Astrocyte (in vitro differentiated cells and primary cell): ENCODE measurements around the gene NARS2. TPM values are rescaled to one million over a fixed set of nuclear protein-coding genes. Genes with fewer than 3 reads are reported as not detected.
"Not testable (repeated sequence)": the region's sequence is repeated elsewhere in the genome, so short reads cannot be mapped to it uniquely, and the experiment has no call there.

Experiments
- DNase-seq: peaks from one replicate; pipeline ENCODE4 v3.0.0-alpha.2; 2010; ENCODE audit warnings: low read depth
- FAIRE-seq: peaks from 2 replicates; lab custom pipeline; 2011; peaks lifted over from hg19 to GRCh38; lab: Jason Lieb, UNC
- H2AFZ ChIP-seq: 2 replicates; pipeline ENCODE4 v1.6.0; 2012; ENCODE audit warnings: low read depth, low read length, inconsistent platforms
- H3K27ac ChIP-seq: 2 replicates; pipeline ENCODE4 v1.5.1; 2011; ENCODE audit warnings: low read depth, low read length, inconsistent platforms
- H3K27me3 ChIP-seq: 2 replicates; pipeline ENCODE4 v1.6.0; 2011; ENCODE audit warnings: low read length, inconsistent platforms; ENCODE audit not compliant: insufficient read depth
- H3K36me3 ChIP-seq: 2 replicates; pipeline ENCODE4 v1.5.1; 2011; ENCODE audit warnings: low read length, inconsistent platforms; ENCODE audit not compliant: insufficient read depth
- H3K4me1 ChIP-seq: 2 replicates; pipeline ENCODE4 v1.5.1; 2011; ENCODE audit warnings: low read length, inconsistent platforms; ENCODE audit not compliant: insufficient read depth
- H3K4me2 ChIP-seq: 2 replicates; pipeline ENCODE4 v1.6.0; 2012; ENCODE audit warnings: low read length, inconsistent platforms
- H3K4me3 ChIP-seq: 2 replicates; pipeline ENCODE4 v1.5.1; 2011; ENCODE audit warnings: low read depth, mild to moderate bottlenecking, low read length, inconsistent platforms; ENCODE audit not compliant: insufficient read depth
- H3K79me2 ChIP-seq: 2 replicates; pipeline ENCODE4 v1.6.0; 2012; ENCODE audit warnings: mild to moderate bottlenecking, low read length, inconsistent platforms; ENCODE audit not compliant: insufficient read depth
- H3K9ac ChIP-seq: 2 replicates; pipeline ENCODE4 v1.6.0; 2012; ENCODE audit warnings: mild to moderate bottlenecking, low read length, inconsistent platforms
- H3K9me3 ChIP-seq: 2 replicates; pipeline ENCODE4 v1.5.1; 2012; ENCODE audit warnings: low read depth, mild to moderate bottlenecking, low read length, inconsistent platforms; ENCODE audit not compliant: insufficient read depth
- H4K20me1 ChIP-seq: 2 replicates; pipeline ENCODE4 v1.6.0; 2012; ENCODE audit warnings: low read length, inconsistent platforms; ENCODE audit not compliant: insufficient read depth
- H3K27ac Mint-ChIP-seq: one replicate; pipeline ENCODE4 v1.8.0; 2021; ENCODE audit warnings: mild to moderate bottlenecking, mixed read lengths; ENCODE audit not compliant: unreplicated experiment
- H3K27me3 Mint-ChIP-seq: one replicate; pipeline ENCODE4 v1.8.0; 2021; ENCODE audit warnings: low read depth, mixed read lengths; ENCODE audit not compliant: unreplicated experiment
- H3K36me3 Mint-ChIP-seq: one replicate; pipeline ENCODE4 v1.8.0; 2021; ENCODE audit warnings: low read depth, mixed read lengths; ENCODE audit not compliant: unreplicated experiment
- H3K4me1 Mint-ChIP-seq: one replicate; pipeline ENCODE4 v1.8.0; 2021; ENCODE audit warnings: low read depth, mixed read lengths; ENCODE audit not compliant: unreplicated experiment
- H3K4me3 Mint-ChIP-seq: one replicate; pipeline ENCODE4 v1.8.0; 2021; ENCODE audit warnings: mild to moderate bottlenecking, moderate library complexity, mixed read lengths; ENCODE audit not compliant: unreplicated experiment
- H3K9me3 Mint-ChIP-seq: one replicate; pipeline ENCODE4 v1.8.0; 2021; ENCODE audit warnings: mild to moderate bottlenecking, mixed read lengths; ENCODE audit not compliant: unreplicated experiment
- EZH2 ChIP-seq: IDR thresholded peaks from 2 replicates; pipeline ENCODE4 v1.6.1; 2012; ENCODE audit warnings: mild to moderate bottlenecking, low read length, inconsistent platforms; ENCODE audit not compliant: insufficient read depth
- total RNA-seq: library from RNA; stranded (reverse); gene quantifications from 2 replicates; pipeline ENCODE4 v1.2.1, GENCODE V29; 2021
- TF ChIP-seq, protein P1 (sequence below): IDR thresholded peaks from 2 replicates; pipeline ENCODE4 v1.5.1; 2011; ENCODE audit warnings: low read depth, mild to moderate bottlenecking, inconsistent platforms, low read length, moderate library complexity; ENCODE audit not compliant: insufficient read depth

The NARS2 gene
- total RNA-seq, 1 donor from 2014 or later = 10.1 TPM

DNA sequence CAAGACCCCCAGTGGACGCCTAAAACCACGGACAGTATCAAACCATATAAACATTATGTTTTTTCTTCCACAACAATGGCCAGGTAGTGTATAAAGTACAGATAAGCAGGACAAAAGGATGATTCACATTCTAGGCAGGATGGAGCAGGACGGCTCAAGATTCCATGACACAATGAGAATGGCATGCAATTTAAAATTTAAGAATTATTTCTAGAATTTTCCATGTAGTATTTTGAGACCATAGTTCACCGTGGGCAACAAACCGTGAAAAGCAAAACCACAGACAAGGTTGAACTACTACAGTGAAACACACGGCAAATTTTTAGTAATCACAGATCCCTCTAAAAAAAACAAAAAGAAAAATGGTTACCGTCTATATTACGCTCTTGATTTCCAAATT lies 7.5 kb downstream of the NARS2 start:
- Mint-ChIP-seq H3K27me3 (no peaks in the 10 kb centered on the region), H3K27ac (peak overlapping the region; percentile 71), H3K9me3 (no peaks in the 10 kb centered on the region), H3K36me3 (no peaks in the 10 kb centered on the region), H3K4me3 (no peak overlapping the region), H3K4me1 (peaks cover 12% of the 10 kb centered on the region)
- no peaks in the 10 kb centered on the region for H3K27me3 ChIP-seq
- no peaks in the 10 kb centered on the region for H3K9me3 ChIP-seq
- H3K36me3 ChIP-seq = peaks cover 15% of the 10 kb centered on the region
- H3K4me3 ChIP-seq = no peak overlapping the region
- no peak for FAIRE-seq
- peak overlapping the region; percentile 33 for H3K27ac ChIP-seq
- peaks cover 19% of the 10 kb centered on the region for H3K4me1 ChIP-seq
- DNase-seq = peak; percentile 80
- no peak overlapping the region for H3K9ac ChIP-seq
- TF ChIP-seq, protein P1, sequence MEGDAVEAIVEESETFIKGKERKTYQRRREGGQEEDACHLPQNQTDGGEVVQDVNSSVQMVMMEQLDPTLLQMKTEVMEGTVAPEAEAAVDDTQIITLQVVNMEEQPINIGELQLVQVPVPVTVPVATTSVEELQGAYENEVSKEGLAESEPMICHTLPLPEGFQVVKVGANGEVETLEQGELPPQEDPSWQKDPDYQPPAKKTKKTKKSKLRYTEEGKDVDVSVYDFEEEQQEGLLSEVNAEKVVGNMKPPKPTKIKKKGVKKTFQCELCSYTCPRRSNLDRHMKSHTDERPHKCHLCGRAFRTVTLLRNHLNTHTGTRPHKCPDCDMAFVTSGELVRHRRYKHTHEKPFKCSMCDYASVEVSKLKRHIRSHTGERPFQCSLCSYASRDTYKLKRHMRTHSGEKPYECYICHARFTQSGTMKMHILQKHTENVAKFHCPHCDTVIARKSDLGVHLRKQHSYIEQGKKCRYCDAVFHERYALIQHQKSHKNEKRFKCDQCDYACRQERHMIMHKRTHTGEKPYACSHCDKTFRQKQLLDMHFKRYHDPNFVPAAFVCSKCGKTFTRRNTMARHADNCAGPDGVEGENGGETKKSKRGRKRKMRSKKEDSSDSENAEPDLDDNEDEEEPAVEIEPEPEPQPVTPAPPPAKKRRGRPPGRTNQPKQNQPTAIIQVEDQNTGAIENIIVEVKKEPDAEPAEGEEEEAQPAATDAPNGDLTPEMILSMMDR = no peak
- no peak for TF ChIP-seq EZH2
- H4K20me1 ChIP-seq = no peaks in the 10 kb centered on the region
- H3K79me2 ChIP-seq = peaks cover 2% of the 10 kb centered on the region
- peak overlapping the region; percentile 43 for H3K4me2 ChIP-seq
- no peak overlapping the region for H2AFZ ChIP-seq

DNA sequence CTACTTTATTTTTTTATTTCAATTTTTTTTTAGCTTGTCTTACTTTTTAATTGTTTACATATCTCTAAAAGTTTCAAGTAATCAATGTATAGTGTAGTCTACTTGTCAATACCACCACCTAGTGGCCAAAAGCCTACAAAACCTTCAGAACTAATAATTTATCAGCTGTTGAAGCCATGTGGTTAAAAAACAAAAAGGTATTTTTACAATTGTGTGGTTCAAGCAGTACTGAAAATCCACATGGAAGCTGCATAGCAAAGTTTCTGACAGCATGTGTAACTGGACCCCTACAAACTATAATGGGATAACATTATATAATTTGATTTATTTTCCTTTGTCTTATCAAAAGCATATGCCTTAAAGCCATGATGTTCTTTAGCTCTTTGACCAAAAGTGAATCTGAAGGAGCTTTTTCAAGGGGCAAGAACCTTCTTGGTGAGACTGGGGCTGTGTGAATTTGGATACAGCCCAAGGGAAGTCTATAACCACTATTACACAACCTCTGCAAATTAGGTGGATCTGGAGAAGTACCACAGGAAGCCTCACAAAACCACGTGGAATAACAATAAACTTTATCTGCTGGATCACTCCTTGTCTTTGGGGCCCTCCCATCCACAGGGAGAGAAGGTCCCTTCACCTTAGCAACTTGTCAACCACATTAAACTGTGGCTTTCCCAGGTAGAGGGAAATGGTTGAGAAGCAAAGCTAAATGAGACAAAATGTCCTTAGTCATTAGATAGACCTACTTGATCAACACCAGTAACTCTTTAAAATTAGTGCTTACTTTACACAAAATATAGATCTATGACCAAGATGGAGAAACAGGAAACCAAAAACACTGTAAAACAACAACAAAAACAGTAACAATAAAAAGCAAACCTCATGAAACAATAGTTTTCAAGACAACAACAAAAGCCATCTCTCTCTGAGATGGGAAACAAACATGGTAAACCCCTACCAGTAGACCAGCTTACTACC lies 9.9 kb downstream of the NARS2 start:
- no peaks in the 10 kb centered on the region for H4K20me1 ChIP-seq
- H3K9me3 Mint-ChIP-seq = no peaks in the 10 kb centered on the region
- peaks cover 19% of the 10 kb centered on the region for H3K4me1 Mint-ChIP-seq
- H3K27ac Mint-ChIP-seq = no peak overlapping the region
- no peaks in the 10 kb centered on the region for H3K9me3 ChIP-seq
- no peak overlapping the region for H2AFZ ChIP-seq
- H3K36me3 Mint-ChIP-seq = no peaks in the 10 kb centered on the region
- peak; percentile 40 for DNase-seq
- peaks cover 15% of the 10 kb centered on the region for H3K79me2 ChIP-seq
- no peak overlapping the region for H3K9ac ChIP-seq
- peaks cover 37% of the 10 kb centered on the region for H3K4me1 ChIP-seq
- H3K27me3 ChIP-seq = no peaks in the 10 kb centered on the region
- H3K4me2 ChIP-seq = no peak overlapping the region
- no peak overlapping the region for H3K4me3 Mint-ChIP-seq
- peaks cover 11% of the 10 kb centered on the region for H3K36me3 ChIP-seq
- peak; percentile 58 for FAIRE-seq
- H3K27ac ChIP-seq = no peak overlapping the region
- no peak overlapping the region for H3K4me3 ChIP-seq
- TF ChIP-seq, protein P1 = peak; percentile 84
- no peak for TF ChIP-seq EZH2
- no peaks in the 10 kb centered on the region for H3K27me3 Mint-ChIP-seq

DNA sequence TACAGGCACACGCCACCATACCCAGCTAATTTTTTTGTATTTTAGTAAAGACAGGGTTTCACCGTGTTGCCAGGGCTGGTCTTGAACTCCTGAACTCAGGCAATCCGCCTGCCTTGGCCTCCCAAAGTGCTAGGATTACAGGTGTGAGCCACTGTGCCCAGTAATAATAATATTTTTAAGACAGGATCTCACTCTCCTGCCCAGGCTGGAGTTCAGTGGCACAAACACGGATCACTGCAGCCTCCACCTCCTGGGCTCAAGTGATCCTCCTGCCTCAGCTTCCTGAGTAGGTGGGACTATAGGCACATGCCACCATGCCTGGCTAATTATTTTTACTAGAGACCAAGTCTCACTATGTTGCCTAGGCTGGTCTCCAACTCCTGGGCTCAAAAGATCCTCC lies 10.6 kb downstream of the NARS2 start:
- H3K27me3 ChIP-seq, FAIRE-seq, H3K27ac Mint-ChIP-seq, H3K9me3 ChIP-seq, H3K4me3 ChIP-seq, H3K4me2 ChIP-seq, H3K4me3 Mint-ChIP-seq, H3K27me3 Mint-ChIP-seq, H4K20me1 ChIP-seq, DNase-seq, H3K9me3 Mint-ChIP-seq, H2AFZ ChIP-seq, H3K27ac ChIP-seq, H3K36me3 Mint-ChIP-seq, H3K9ac ChIP-seq: not testable (repeated sequence)
- peaks cover 37% of the 10 kb centered on the region for H3K4me1 ChIP-seq
- peaks cover 18% of the 10 kb centered on the region for H3K79me2 ChIP-seq
- peaks cover 11% of the 10 kb centered on the region for H3K36me3 ChIP-seq
- peaks cover 19% of the 10 kb centered on the region for H3K4me1 Mint-ChIP-seq

DNA sequence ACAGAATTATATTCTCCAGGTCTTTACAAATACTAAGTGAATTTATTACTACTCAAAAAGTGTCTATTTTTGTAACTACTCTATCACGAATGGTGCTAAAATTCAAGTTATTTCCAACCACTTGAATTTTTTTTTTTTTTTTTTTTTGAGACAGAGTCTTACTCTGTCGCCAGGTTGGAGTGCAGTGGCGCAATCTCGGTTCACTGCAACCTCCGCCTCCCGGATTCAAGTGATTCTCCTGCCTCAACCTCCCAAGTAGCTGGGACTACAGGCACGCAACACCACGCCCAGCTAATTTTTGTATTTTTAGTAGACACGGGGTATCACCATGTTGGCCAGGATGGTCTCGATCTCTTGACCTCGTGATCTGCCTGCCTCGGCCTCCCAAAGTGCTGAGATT lies 11.6 kb downstream of the NARS2 start:
- H3K27me3 Mint-ChIP-seq, H3K9me3 Mint-ChIP-seq, H3K27me3 ChIP-seq, H4K20me1 ChIP-seq, DNase-seq, H3K4me3 Mint-ChIP-seq, H3K36me3 Mint-ChIP-seq, H2AFZ ChIP-seq, H3K9ac ChIP-seq, FAIRE-seq, H3K9me3 ChIP-seq, H3K4me3 ChIP-seq: not testable (repeated sequence)
- Histone ChIP-seq H3K36me3 (peaks cover 11% of the 10 kb centered on the region), H3K27ac (peak overlapping the region; percentile 60), H3K4me1 (peaks cover 37% of the 10 kb centered on the region), H3K4me2 (peak overlapping the region; percentile 73), H3K79me2 (peaks cover 18% of the 10 kb centered on the region)
- peaks cover 19% of the 10 kb centered on the region for H3K4me1 Mint-ChIP-seq
- H3K27ac Mint-ChIP-seq = peak overlapping the region; percentile 92
